Peyer's patch (tissue), 4 donors: ENCODE results near the gene RARA. TPM values are rescaled to one million over a fixed set of nuclear protein-coding genes. Genes with fewer than 3 reads are reported as not detected.
"Not testable (repeated sequence)": the region's sequence is repeated elsewhere in the genome, so short reads cannot be mapped to it uniquely, and the experiment has no call there.

Experiments
- DNase-seq, 3 donors: peaks; one replicate each; pipeline ENCODE4 v3.0.0-alpha.2; 2017 to 2019
- H3K27ac ChIP-seq, 4 donors: fragments of 200-600 bp; sonication (generic); one replicate each; pipeline ENCODE4 v1.5.1; 2016 to 2019
- H3K27me3 ChIP-seq, 2 donors: fragments of 200-600 bp; sonication (generic); one replicate each; pipeline ENCODE4 v1.5.1; 2019
- H3K36me3 ChIP-seq, 3 donors: fragments of 200-600 bp; sonication (generic); one replicate each; pipeline ENCODE4 v1.5.1; 2016 to 2019
- H3K4me1 ChIP-seq, 4 donors: fragments of 200-600 bp; sonication (generic); one replicate each; pipeline ENCODE4 v1.5.1; 2016 to 2019
- H3K4me3 ChIP-seq, 4 donors: fragments of 200-600 bp; sonication (generic); 1 replicate in 3 of 4; 2 replicates in 1 of 4; pipeline ENCODE4 v1.5.1; 2016 to 2019; ENCODE audit warnings: mild to moderate bottlenecking in 1 of 4
- H3K9me3 ChIP-seq, 4 donors: fragments of 200-600 bp; sonication (generic); one replicate each; pipeline ENCODE4 v1.5.1; 2016 to 2019; ENCODE audit warnings: mild to moderate bottlenecking in 1 of 4
- CTCF ChIP-seq, 6 experiments: fragments of 450-650 bp in 4 of 6; fragments of 200-600 bp in 2 of 6; sonication (generic) in 1 of 6; IDR thresholded peaks; one replicate each; pipeline ENCODE4 v1.5.1; 2017 to 2019; ENCODE audit warnings: antibody characterized with exemption in 6 of 6, mild to moderate bottlenecking in 3 of 6, moderate library complexity in 1 of 6
- POLR2A ChIP-seq, 2 donors: fragments of 450-650 bp; IDR thresholded peaks; one replicate each; pipeline ENCODE4 v1.5.1; 2017; ENCODE audit warnings: antibody characterized with exemption in 2 of 2, mild to moderate bottlenecking in 2 of 2, moderate library complexity in 2 of 2
- total RNA-seq, 4 donors: library from RNA; depleted of rRNA; stranded (reverse); fragments of >200 nt; gene quantifications; one replicate each; pipeline ENCODE4 v1.1.0, GENCODE V29; 2016

The RARA gene
- total RNA-seq, 4 donors from 2014 or later, result 46.2 to 93.3 (median 72.1) TPM

GRCh38 chr17:40298726-40299125, 10.3 kb upstream of the RARA start:
- no peaks in the 10 kb centered on the region for H3K27me3 ChIP-seq
- H3K4me3 ChIP-seq, result no peak overlapping the region
- no peaks in the 10 kb centered on the region for H3K9me3 ChIP-seq
- no peak for DNase-seq
- TF ChIP-seq POLR2A (IDR thresholded peaks at IDR 0.05), result no peak
- TF ChIP-seq CTCF (IDR thresholded peaks at IDR 0.05), result no peak
- no peaks in the 10 kb centered on the region for H3K36me3 ChIP-seq
- peaks cover 0 to 7% (median 0%) of the 10 kb centered on the region in 4 donors for H3K4me1 ChIP-seq
- H3K27ac ChIP-seq, result no peak overlapping the region

GRCh38 chr17:40299159-40299757, 9.7 kb upstream of the RARA start:
- not testable (repeated sequence) for H3K4me3 ChIP-seq, H3K9me3 ChIP-seq, H3K36me3 ChIP-seq, H3K27ac ChIP-seq, H3K27me3 ChIP-seq
- H3K4me1 ChIP-seq, result peaks cover 0 to 12% (median 0%) of the 10 kb centered on the region in 4 donors
- peak in 1 of 3 donors; percentile 23 for DNase-seq

- no peaks in the 10 kb centered on the region for H3K9me3 ChIP-seq
- peak in 1 of 3 donors; percentile 63 for DNase-seq
- peaks cover 0 to 16% (median 0%) of the 10 kb centered on the region in 4 donors for H3K4me1 ChIP-seq
- no peak overlapping the region for H3K4me3 ChIP-seq
- H3K27ac ChIP-seq, result no peak overlapping the region
- TF ChIP-seq POLR2A (IDR thresholded peaks at IDR 0.05), result no peak
- TF ChIP-seq CTCF (IDR thresholded peaks at IDR 0.05), result peak in 3 of 6 experiments; percentile 55 to 60 (median 60)
- no peaks in the 10 kb centered on the region for H3K36me3 ChIP-seq
- no peaks in the 10 kb centered on the region for H3K27me3 ChIP-seq
Observed at GRCh38 chr17:40301315-40301714, 7.7 kb upstream of the RARA start.

GRCh38 chr17:40303009-40303657, 5.8 kb upstream of the RARA start:
- H3K4me1 ChIP-seq, result peaks cover 6 to 34% (median 7%) of the 10 kb centered on the region in 4 donors
- peak overlapping the region in 2 of 4 donors; percentile 9 to 58 for H3K27ac ChIP-seq
- peak in 2 of 3 donors; percentile 64 to 84 for DNase-seq
- peak; percentile 52 to 93 (median 88) for TF ChIP-seq CTCF (IDR thresholded peaks at IDR 0.05)
- TF ChIP-seq POLR2A (IDR thresholded peaks at IDR 0.05), result no peak
- H3K36me3 ChIP-seq, result no peaks in the 10 kb centered on the region
- no peaks in the 10 kb centered on the region for H3K27me3 ChIP-seq
- H3K9me3 ChIP-seq, result no peaks in the 10 kb centered on the region
- H3K4me3 ChIP-seq, result no peak overlapping the region

GRCh38 chr17:40303708-40304551, 5.0 kb upstream of the RARA start:
- H3K36me3 ChIP-seq, result no peaks in the 10 kb centered on the region
- TF ChIP-seq CTCF (IDR thresholded peaks at IDR 0.05), result no peak
- TF ChIP-seq POLR2A (IDR thresholded peaks at IDR 0.05), result no peak
- H3K4me3 ChIP-seq, result no peak overlapping the region
- H3K27ac ChIP-seq, result peak overlapping the region in 3 of 4 donors; percentile 9 to 58 (median 26)
- H3K27me3 ChIP-seq, result no peaks in the 10 kb centered on the region
- peaks cover 6 to 42% (median 13%) of the 10 kb centered on the region in 4 donors for H3K4me1 ChIP-seq
- no peak for DNase-seq
- H3K9me3 ChIP-seq, result no peaks in the 10 kb centered on the region

GRCh38 chr17:40304552-40304863, 4.5 kb upstream of the RARA start:
- DNase-seq, H3K27me3 ChIP-seq, H3K9me3 ChIP-seq, H3K36me3 ChIP-seq, H3K4me3 ChIP-seq: not testable (repeated sequence)
- Histone ChIP-seq H3K4me1 (peaks cover 6 to 46% (median 15%) of the 10 kb centered on the region in 4 donors), H3K27ac (peak overlapping the region in 1 of 4 donors; percentile 58)

GRCh38 chr17:40304866-40305265, 4.1 kb upstream of the RARA start:
- peak overlapping the region in 1 of 4 donors; percentile 58 for H3K27ac ChIP-seq
- H3K27me3 ChIP-seq, H3K9me3 ChIP-seq, DNase-seq, H3K4me3 ChIP-seq, H3K36me3 ChIP-seq: not testable (repeated sequence)
- peaks cover 6 to 49% (median 16%) of the 10 kb centered on the region in 4 donors for H3K4me1 ChIP-seq
